ENCODE measurements around the gene CD40.
A peak's percentile ranks its signal among the peaks of the same experiment; 100 is the strongest.
"Not testable (repeated sequence)": the region's sequence is repeated elsewhere in the genome, so short reads cannot be mapped to it uniquely, and the experiment has no call there.

CD40 gene

DNA sequence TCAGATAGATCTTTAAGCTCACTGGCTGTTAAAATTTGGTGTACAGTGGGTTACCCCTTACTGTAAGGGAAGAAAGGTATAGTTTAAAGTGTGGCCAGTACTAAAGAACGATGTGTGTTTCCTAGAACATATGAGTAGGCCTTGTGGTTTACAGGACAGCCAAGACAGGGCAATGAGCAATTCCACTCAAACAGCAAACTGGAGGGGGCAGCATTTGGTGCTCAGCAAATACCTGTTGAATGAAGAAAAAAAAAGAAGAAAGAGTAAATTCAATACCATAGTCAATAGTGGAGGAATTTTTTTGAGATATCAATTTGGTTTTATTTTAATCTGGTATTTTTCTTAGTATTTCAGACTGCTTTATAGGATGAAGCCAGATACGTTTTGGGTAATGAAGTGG is 24.6 kb upstream of the CD40 start:
- no peak for DNase-seq

DNA sequence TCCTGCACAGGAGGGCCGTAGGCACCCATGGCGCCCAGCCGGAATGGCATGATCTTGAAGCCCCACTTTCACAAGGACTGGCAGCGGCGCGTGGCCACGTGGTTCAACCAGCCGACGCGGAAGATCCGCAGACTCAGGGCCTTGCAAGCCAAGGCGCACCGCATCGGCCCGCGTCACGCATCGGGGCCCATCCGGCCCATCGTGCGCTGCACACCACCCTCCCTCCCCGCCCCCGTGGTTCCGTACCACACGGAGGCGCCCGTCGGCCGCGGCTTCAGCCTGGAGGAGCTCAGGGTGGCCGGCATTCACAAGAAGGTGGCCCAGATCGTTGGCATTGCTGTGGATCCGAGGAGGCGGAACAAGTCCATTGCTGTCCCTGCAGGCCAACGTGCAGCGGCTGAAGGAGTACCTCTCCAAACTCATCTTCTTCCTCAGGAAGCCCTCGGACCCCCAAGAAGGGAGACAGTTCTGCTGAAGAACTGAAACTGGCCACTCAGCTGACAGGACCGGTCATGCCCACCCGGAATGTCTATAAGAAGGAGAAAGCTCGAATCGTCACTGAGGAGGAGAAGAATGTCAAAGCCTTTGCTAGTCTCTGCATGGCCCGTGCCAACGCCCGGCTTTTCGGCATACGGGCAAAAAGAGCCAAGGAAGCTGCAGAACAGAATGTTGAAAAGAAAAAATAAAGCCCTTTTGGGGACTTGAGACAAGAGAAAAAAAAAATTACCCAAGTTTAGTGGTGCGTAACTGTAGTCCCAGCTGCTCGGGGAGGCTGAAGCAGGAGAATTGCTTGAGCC is 18.4 kb upstream of the CD40 start:
- peak in 10 of 56 donors; percentile 5 to 38 (median 12) for DNase-seq

DNA sequence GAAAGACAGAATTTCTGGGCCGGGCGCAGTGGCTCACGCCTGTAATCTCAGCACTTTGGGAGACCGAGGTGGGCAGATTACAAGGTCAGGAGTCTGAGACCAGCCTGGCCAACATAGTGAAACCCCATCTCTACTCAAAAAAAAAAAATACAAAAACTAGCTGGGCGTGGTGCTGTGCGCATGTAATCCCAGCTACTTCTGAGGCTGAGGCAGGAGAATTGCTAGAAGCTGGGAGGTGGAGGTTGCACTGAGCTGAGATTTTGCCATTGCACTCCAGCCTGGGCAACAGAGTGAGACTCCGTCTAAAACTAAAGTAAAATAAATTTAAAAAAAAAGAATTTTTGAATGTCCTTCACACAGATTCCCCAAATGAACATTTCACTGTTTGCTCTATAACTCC is 17.7 kb upstream of the CD40 start:
- not testable (repeated sequence) for DNase-seq

DNA sequence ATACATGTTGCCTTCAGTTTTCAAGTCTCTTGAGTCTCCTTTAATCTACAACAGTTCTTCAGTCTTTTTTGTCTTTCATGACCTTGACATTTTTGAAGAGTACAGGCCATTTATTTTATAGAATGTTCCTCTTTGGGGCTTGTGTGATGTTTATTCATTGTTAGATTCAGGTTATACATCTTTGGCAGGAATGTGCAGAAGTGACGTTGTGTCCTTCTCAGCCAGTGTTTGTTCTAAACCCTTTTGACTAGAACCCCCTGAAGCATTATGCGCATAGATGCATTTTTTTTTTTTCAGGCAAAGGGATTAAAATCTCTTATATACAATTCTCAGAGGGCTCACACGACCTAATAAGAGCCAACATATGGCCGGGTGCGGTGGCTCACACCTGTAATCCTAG is 17.1 kb upstream of the CD40 start:
- DNase-seq: no peak

DNA sequence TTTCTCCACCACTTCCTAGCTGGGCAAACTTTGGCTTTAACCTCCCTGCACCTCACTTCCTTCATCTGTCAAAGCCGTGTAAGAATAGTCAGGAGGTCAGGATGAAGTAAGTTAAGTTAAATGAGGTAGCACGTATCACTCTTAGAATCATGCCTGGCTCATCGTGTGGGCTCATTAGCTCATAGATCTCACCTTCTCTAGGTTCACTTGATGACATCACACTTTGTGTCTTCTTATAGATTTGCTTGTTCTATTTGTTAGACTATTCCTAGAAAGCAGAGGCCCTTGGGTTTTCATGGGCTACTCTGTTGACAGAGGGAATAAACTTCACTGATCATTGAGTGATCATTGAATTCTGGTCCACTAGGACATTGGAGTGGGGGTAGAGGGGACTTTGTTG is 16.2 kb upstream of the CD40 start:
- DNase-seq: no peak

DNA sequence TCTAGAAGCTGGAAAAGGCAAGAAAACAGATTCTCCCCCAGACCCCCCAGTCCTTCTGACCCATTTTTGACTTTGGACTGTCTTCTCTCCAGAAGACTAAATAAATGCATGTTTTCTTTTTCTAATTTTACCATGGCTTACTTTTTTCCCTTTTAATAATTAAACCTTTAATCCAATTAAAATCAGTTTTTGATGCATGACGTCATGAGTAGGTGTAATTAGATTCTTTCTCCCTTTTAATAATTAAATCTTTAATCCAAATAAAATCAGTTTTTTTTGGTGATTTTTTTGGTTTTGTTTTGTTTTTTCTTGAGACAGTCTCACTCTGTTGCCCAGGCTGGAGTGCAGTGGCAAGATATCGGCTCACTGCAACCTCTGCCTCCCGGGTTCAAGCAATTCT is 15.2 kb upstream of the CD40 start:
- no peak for DNase-seq

DNA sequence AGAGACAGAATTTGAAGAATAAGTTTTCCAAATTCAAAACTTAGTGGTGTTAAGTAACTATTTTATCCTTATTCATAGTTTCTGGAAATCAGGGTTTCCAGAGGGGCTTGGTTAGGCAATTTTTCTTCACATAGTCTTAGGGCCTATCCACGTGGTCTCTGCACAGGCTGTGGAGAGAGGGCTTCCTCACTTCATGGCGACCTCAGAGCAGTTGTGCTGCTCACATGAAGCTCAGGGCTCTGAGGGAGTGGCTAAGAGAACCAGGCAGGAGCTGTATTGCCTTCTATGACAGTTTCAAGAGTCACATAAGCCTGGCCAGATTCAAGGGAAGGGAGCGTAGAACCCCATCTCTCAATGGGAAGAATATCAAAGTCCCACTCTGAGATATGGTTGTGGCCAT is 13.9 kb upstream of the CD40 start:
- DNase-seq: no peak

DNA sequence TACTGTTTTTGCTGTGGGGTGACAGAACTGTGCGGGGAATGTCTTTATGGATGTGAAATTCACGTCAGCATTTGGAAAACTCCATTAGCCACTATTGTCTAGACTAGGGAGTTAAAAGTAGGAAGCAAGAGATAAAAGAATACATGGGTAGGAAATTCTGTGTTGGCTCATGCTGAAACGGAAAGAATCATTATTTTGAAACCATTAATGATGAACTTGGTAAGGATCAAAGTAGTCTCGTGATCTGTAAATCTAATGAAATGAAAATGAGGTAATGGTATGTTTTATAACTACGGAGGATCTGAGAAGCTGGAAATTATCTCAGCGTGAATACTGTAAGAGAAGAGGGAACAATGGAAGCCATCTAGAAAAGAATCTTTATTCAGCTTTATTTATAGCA is 11.1 kb upstream of the CD40 start:
- DNase-seq: no peak

DNA sequence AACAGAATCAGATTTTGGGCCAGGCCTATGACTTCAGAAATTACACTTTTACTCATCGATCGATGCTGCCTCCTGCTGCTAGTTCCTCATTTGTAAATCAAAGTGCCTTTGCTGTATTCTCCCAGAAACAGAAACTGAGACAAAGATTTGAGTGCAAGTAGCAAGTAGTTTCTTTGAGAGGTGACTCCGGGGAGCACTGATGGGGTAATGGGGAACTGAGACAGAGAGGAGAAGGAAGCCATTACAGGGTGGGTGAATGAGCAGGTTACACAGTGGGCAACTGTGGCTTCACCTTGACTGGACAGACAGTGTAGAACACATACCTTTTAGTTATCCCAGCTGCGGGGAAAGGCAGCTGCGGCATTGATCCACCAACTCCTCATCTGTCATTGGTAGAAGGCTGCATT is 9.7 kb upstream of the CD40 start:
- DNase-seq: no peak

DNA sequence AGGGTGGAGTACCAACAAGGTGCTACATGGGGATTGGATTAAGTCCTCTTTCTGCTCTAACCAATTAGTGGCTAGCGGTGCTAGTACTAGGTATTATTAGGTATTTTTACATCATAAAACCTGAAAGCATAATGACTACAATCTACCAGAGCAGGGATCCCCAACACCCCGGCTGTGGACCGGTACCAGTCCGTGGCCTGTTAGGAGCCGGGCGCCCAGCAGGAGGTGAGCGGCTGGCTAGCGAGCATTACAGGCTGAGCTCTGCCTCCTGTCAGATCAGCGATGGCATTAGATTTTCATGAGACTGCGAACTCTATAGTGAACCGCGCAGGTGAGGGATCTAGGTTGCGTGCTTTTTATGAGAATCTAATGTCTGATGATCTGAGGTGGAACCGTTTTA is 9.1 kb upstream of the CD40 start:
- no peak for DNase-seq

DNA sequence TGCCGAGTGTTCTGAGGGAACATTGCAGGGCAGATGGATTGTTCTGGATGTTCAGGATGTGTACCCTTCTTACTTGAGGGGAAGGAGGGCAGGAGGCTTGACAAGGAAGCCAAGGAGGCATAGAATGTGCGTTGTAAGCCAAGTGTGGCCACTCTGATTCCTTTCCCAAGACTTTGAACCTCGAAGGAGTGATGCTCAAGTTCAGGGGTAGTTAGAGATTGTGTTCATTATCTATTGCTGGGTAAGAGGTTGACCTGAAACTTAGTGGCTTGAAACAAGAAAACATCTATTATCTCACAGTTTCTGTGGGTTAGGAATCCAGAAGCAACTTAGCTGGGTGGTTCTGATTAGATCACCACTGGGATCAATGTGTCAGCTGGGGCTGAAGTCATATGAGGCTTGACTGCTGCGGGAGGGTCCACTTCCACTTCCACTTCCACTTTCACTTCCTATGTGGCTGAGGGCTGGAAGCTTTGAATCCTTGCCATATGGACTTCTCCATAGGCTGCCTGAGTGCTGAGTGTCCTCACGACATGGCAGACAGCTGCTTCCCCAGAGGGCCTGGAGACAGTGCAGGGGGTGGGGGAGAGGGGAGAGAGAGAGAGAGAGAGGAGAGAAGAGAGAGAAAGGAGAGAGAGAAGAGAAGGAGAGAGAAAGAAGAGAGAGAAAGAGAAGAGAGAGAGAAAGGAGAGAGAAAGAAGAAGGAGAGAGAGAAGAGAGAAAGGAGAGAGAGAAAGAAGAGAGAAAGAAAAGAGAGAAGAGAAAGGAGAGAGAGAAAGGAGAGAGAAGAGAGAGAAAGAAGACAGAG is 6.9 kb upstream of the CD40 start:
- peak in 8 of 56 donors; percentile 5 to 65 (median 30) for DNase-seq

DNA sequence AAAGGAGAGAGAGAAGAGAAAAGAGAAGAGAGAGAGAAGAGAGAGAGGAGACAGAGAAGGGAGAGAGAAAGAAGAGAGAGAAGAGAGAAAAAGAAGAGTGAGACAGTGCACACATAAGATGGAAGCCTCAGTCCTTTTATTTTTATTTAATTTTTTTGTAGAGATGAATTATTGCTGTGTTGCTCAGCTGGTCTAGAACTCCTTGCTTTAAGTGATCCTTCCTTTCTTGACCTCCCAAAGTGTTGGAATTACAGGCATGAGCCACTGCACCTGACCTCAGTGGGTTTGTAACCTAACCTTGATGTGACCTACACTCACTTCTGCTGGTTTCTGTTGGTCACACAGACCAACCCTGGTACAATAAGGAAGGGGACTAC is 6.3 kb upstream of the CD40 start:
- DNase-seq: no peak

DNA sequence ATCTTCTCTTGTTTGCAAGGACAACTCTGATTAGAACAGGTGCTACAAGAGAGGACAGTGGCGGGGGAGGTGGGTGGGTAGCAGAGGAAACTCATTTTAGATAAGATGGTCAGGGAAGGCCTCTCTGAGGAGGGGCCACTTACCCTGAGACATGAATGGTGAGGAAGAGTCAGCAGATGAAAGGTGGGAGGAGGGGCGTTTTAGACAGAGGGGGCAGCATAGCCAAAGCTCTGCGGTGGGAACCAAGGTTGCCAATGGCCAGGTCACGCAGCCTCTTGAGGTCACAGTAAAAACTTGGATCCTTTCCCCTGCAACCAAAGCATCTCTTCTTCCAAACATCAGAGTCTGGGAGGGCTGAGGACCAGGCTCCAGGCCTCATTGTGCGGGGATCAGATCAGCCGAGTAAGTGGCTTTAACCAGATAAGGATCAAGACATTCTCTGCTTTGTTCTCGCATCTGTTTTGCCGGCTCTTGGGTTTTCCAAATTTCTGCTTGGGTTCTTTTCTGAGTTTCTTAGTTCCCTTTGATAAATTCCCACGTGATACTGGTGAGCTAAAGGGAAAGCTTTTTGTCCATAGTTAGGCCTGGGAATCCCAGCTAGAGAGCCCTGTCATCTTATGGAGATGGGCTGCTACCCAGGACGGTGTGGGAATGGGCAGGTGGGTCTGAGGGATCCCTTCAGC is 5.5 kb upstream of the CD40 start:
- DNase-seq: no peak

DNA sequence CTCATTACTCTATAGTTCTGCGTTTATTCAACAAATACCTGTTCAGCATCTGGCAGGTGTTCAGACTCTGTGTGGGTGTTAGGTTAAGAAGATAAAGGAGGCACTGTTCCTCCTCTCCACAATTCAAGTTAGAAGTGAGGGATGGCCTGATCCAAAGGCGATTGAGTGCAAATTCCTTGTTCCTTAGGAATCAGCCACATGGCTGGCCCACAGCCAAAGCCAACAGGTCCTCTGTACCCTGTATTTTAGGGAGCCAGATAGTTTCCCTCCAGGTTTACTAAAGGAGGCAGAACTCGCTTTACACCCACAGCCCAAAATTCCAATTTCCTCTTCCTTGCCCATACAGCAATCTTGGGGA is 5.0 kb upstream of the CD40 start:
- no peak for DNase-seq

DNA sequence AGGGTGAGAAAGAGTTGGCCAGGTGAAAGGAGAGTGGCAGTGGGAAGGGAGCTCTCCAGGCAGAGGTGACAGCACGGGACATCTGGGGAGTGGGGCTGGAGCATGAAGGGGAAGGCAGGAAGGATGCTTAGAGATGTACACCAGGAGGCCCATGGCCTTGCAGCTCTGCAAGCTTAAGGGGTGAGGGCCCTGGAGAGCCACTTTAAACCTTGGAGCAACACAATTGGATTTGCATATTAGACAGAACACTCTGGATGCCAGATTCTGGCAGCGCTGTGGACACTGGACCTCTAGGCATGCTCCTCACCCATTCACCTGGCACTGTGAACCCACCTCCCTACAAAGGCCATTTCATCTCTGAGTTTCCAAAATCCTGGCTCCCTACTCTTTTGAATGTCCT is 3.7 kb upstream of the CD40 start:
- no peak for DNase-seq

DNA sequence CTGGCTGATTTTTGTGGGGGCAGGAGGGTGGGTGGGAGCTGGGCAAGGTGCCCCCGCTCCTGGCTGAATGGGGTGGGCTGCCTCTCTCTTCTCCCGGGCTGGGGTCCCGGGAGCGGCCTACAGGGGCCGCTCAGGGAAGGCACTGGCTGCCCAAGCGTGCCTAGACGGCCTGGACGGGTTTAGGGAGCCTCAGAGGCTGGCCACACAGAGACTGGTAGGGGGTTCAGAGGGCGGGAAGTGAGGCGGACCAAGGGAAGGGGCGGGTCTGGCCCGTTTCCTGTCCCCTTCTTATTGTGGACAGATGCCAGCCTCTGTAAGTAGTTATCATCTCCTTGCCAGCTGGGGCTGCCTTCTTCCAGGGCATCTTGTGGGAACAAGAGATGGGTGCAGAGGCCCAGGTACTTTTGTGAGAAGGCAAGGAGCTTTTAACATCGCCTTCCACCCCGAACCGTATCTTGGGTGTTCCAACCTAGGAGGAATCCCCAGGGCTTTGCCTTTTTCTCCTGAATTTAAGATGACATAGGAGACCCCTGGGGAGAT is 437 bp downstream of the CD40 start:
- peak in 2 of 56 donors; percentile 2 to 17 for DNase-seq

DNA sequence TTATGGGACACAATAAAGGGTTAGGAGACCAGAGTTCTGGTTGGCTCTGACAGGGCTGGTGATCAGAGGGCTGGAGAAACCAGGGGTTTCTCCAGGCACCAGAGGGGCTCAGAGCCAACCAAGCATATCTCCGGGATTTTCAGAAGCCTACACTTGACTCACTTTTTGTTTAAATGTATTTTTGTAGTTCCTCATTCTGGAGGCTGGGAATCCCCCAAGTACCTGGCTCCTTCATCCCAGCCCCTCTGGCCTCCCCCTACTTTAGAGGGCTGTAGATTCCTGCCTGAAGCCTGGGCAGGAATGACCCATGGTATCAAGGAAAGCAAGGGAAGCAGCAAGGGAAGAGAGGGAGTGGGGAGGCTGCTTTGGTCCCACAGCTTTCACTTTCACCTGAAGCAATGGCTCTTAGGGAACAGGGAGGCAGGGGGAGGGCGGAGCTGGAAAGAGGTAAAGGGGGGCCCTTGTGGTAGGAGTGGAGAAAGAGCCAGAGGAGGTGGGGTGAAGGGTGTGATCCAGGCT is 973 bp downstream of the CD40 start:
- DNase-seq: no peak

DNA sequence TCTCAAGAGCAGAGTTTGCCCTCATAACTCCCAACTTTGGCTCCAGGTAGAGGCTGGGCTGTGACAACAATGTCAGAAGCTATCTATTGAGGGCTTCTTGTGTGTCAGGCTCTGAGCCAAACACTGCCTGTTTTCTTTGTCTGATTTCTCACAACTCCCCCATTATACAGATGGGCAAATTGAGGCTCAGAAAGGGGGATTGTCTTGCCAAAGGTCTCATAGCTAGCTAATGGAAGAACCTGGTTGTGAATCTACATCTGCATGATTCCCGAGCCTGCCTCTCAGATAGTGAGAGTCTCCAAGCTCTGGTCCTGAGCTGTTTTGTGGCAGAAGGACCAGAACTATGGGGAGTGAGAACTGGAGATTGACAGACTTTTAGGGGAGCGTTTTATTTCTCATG is 1.4 kb downstream of the CD40 start:
- no peak for DNase-seq

DNA sequence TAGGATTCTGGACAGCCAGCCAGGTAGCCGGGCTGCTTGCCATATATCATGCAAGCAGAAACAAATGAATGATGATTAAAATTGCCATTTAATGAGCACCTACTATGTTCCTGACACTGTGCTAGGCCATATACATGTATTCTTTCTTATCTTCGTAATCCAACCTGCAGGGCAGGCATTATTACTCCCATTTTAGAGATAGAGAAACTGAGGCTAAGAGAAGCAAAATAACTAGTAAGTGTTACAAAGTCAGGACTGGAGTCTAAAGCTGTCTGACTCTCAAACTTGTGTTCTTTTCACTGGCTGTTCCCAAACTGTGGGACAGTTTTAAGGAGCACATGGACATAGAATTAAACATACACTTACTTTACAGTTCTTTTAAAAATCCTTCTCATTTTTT is 2.0 kb downstream of the CD40 start:
- no peak for DNase-seq

DNA sequence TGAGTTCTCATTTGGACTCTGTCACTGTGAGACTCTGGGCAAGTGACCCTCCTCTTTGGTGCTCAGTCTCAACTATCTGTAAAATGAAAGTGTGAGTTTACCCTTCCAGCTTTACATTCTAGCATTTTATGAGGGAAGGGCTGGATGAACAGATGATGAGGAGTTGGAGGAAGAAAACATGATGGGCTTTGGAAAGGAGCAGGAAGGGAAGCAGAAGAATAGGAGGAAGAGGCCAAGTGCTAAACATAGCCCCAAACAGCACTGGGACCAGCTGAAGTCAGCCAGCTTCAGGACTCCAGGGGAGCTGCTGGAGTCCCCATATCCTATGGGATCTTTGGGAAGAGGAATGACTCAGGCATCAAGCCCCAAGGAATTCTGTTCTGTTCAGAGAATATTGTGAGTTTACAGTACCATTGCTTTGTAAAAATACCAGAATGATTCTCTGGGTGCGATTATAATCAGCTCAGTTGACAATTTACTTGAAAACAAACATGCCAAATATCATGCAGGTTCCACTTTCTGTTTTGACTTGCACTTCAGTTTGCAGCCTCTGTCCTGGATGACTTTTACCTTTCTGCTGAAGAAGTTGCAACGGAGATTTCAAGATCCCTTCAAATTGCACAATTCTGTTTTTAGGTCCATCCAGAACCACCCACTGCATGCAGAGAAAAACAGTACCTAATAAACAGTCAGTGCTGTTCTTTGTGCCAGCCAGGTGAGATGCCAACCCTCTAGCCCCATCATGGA is 3.2 kb downstream of the CD40 start:
- no peak for DNase-seq

DNA sequence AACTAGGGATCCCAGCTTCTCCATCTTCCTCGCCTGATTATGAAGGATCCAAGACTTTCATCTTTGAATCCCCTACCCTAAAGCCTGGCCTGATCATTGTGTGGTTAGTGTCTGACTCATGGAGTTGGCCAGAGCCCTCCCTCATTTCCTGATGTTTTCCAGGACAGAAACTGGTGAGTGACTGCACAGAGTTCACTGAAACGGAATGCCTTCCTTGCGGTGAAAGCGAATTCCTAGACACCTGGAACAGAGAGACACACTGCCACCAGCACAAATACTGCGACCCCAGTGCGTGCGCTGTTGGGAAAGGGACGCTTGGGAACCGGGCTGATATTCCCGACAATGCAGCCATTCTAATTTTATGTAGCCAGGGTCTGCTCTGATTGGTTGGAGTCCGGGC is 4.0 kb downstream of the CD40 start:
- no peak for DNase-seq

Measured in amygdala (tissue), 56 donors.